Esophagus muscularis mucosa (tissue), 4 donors: Measurements from ENCODE around the gene FYCO1. TPM values are rescaled to one million over a fixed set of nuclear protein-coding genes. Genes with fewer than 3 reads are reported as not detected.

Experiments
- DNase-seq: peaks from one replicate; pipeline ENCODE4 v3.0.0-alpha.2; 2017; ENCODE audit errors: extremely low spot score
- H3K27ac ChIP-seq, 4 donors: fragments of 200-600 bp; sonication (generic); replicated peaks in 1 of 4; 1 replicate in 3 of 4; 2 replicates in 1 of 4; pipeline ENCODE4 v1.5.1; 2016 to 2019; ENCODE audit warnings: mild to moderate bottlenecking in 1 of 4
- H3K27me3 ChIP-seq, 4 donors: fragments of 200-600 bp; sonication (generic); one replicate each; pipeline versions ENCODE4 v1.5.1 to v1.6.0; 2016 to 2019
- H3K36me3 ChIP-seq, 4 donors: fragments of 200-600 bp; sonication (generic); one replicate each; pipeline ENCODE4 v1.5.1; 2016 to 2019
- H3K4me1 ChIP-seq, 4 donors: fragments of 200-600 bp; sonication (generic); one replicate each; pipeline ENCODE4 v1.5.1; 2016 to 2019
- H3K4me3 ChIP-seq, 4 donors: fragments of 200-600 bp; sonication (generic); 1 replicate in 2 of 4; 2 replicates in 2 of 4; pipeline ENCODE4 v1.5.1; 2016 to 2019; ENCODE audit warnings: mild to moderate bottlenecking in 4 of 4, moderate library complexity in 1 of 4
- H3K9me3 ChIP-seq, 4 donors: fragments of 200-600 bp; sonication (generic); 1 replicate in 3 of 4; 2 replicates in 1 of 4; pipeline ENCODE4 v1.5.1; 2016 to 2019
- CTCF ChIP-seq, 3 experiments: fragments of 200-600 bp in 2 of 3; fragments of 450-650 bp in 1 of 3; sonication (generic) in 2 of 3; IDR thresholded peaks; one replicate each; pipeline ENCODE4 v1.5.1; 2017 to 2019; ENCODE audit warnings: antibody characterized with exemption in 3 of 3, mild to moderate bottlenecking in 2 of 3, moderate library complexity in 1 of 3
- EP300 ChIP-seq: sonication (generic); formaldehyde crosslinking; IDR thresholded peaks from one replicate; pipeline ENCODE4 v1.6.1; 2017; ENCODE audit warnings: antibody characterized with exemption
- POLR2A ChIP-seq: fragments of 450-650 bp; IDR thresholded peaks from one replicate; pipeline ENCODE4 v1.6.1; 2017; ENCODE audit warnings: antibody characterized with exemption, moderate library complexity, mild to moderate bottlenecking, low read depth
- POLR2AphosphoS5 ChIP-seq, 2 donors: sonication (generic); formaldehyde crosslinking; IDR thresholded peaks; one replicate each; pipeline ENCODE4 v1.6.1; 2017; ENCODE audit warnings: antibody characterized with exemption in 2 of 2
- WGBS: methylation state at CpG from one replicate; pipeline ENCODE4 v1.1.5; 2018; 5-methylcytosine and 5-hydroxymethylcytosine counted together
- intact Hi-C: fragments of 100-400 bp; cut with DNase I; formaldehyde crosslinking; loops from one replicate; pipeline ENCODE4 v1.15.1; 2023
- total RNA-seq, 4 donors: library from RNA; depleted of rRNA; stranded (reverse); fragments of >200 nt; gene quantifications; one replicate each; pipeline versions ENCODE4 v1.1.0 to v1.2.1, GENCODE V29; 2016

The FYCO1 gene
- total RNA-seq, 4 donors from 2014 or later = 64.1 to 122 (median 93.8) TPM

- WGBS = 33% methylated on average over 2 of the region's 2 CpGs
- peaks cover 92 to 99% (median 97%) of the 10 kb centered on the region in 4 donors for H3K4me1 ChIP-seq
Observed at GRCh38 chr3:45988804-45989203, 6.8 kb downstream of the FYCO1 start.

GRCh38 chr3:45988362-45988761, 7.3 kb downstream of the FYCO1 start:
- Histone ChIP-seq H3K27ac (peak overlapping the region; percentile 79 to 86 (median 84)), H3K36me3 (peaks cover 6 to 13% (median 9%) of the 10 kb centered on the region in 4 donors), H3K9me3 (no peaks in the 10 kb centered on the region), H3K4me3 (no peak overlapping the region), H3K27me3 (no peaks in the 10 kb centered on the region), H3K4me1 (peaks cover 91 to 99% (median 94%) of the 10 kb centered on the region in 4 donors)
- no peak for TF ChIP-seq EP300
- TF ChIP-seq POLR2AphosphoS5 (IDR thresholded peaks at IDR 0.05) = no peak
- TF ChIP-seq POLR2A = no peak
- TF ChIP-seq CTCF (IDR thresholded peaks at IDR 0.05) = no peak
- intact Hi-C loops = no loop called here
- WGBS = 69% methylated on average over 4 of the region's 4 CpGs
- no peak for DNase-seq

More at GRCh38 chr3:45988804-45989203, 6.8 kb downstream of the FYCO1 start:
- H3K27ac ChIP-seq = peak overlapping the region; percentile 79 to 86 (median 84)
- H3K27me3 ChIP-seq = no peaks in the 10 kb centered on the region
- no peaks in the 10 kb centered on the region for H3K9me3 ChIP-seq
- no peak for DNase-seq
- no peak overlapping the region for H3K4me3 ChIP-seq
- H3K36me3 ChIP-seq = peaks cover 1 to 9% (median 5%) of the 10 kb centered on the region in 4 donors
- TF ChIP-seq POLR2AphosphoS5 (IDR thresholded peaks at IDR 0.05) (peak in 1 of 2 donors; percentile 18), CTCF (IDR thresholded peaks at IDR 0.05) (no peak)
- intact Hi-C loops = no loop called here

GRCh38 chr3:45987368-45988291, 8.0 kb downstream of the FYCO1 start:
- Histone ChIP-seq H3K36me3 (peaks cover 13 to 20% (median 16%) of the 10 kb centered on the region in 4 donors), H3K9me3 (no peaks in the 10 kb centered on the region), H3K4me1 (peaks cover 84 to 94% (median 87%) of the 10 kb centered on the region in 4 donors), H3K27me3 (no peaks in the 10 kb centered on the region), H3K4me3 (no peak overlapping the region), H3K27ac (peak overlapping the region; percentile 79 to 86 (median 84))
- intact Hi-C loops = no loop called here
- 32% methylated on average over 6 of the region's 8 CpGs for WGBS
- TF ChIP-seq EP300 (no peak), CTCF (IDR thresholded peaks at IDR 0.05) (no peak), POLR2A (no peak), POLR2AphosphoS5 (IDR thresholded peaks at IDR 0.05) (peak; percentile 17 to 25)
- peak; percentile 96 for DNase-seq

GRCh38 chr3:45986303-45986982, 9.2 kb downstream of the FYCO1 start:
- intact Hi-C loops = no loop called here
- no peak for DNase-seq

More at GRCh38 chr3:45986303-45986982, 9.2 kb downstream of the FYCO1 start:
- Histone ChIP-seq H3K4me1 (peaks cover 72 to 87% (median 75%) of the 10 kb centered on the region in 4 donors), H3K36me3 (peaks cover 19 to 32% (median 28%) of the 10 kb centered on the region in 4 donors), H3K9me3 (no peaks in the 10 kb centered on the region), H3K27me3 (no peaks in the 10 kb centered on the region), H3K27ac (peak overlapping the region; percentile 79 to 86 (median 84)), H3K4me3 (no peak overlapping the region)
- TF ChIP-seq POLR2AphosphoS5 (IDR thresholded peaks at IDR 0.05) (no peak), POLR2A (no peak), CTCF (IDR thresholded peaks at IDR 0.05) (no peak), EP300 (no peak)
- WGBS = 52% methylated on average over 4 of the region's 5 CpGs
